Ectodermal cell (in vitro differentiated cells): ENCODE measurements around the gene GAS6.
"Not testable (repeated sequence)": the region's sequence is repeated elsewhere in the genome, so short reads cannot be mapped to it uniquely, and the experiment has no call there.

Source experiments
- H3K27ac ChIP-seq: 2 replicates; pipeline ENCODE4 v1.7.0; 2013; ENCODE audit warnings: mild to moderate bottlenecking, low read depth, low read length; ENCODE audit not compliant: insufficient read depth, poor library complexity, severe bottlenecking
- H3K27me3 ChIP-seq: 2 replicates; pipeline ENCODE4 v1.7.0; 2013; ENCODE audit warnings: mild to moderate bottlenecking, low read length; ENCODE audit not compliant: insufficient read depth, control insufficient read depth, poor library complexity, severe bottlenecking
- H3K36me3 ChIP-seq: one replicate; pipeline ENCODE4 v1.7.0; 2013; ENCODE audit warnings: low read length; ENCODE audit not compliant: control insufficient read depth, insufficient read depth
- H3K4me1 ChIP-seq: one replicate; pipeline ENCODE4 v1.7.0; 2013; ENCODE audit warnings: low read length; ENCODE audit not compliant: control insufficient read depth, insufficient read depth
- H3K4me3 ChIP-seq: 2 replicates; pipeline ENCODE4 v1.7.0; 2013; ENCODE audit warnings: low read depth, low read length, control low read depth; ENCODE audit not compliant: insufficient read depth
- H3K9me3 ChIP-seq: 2 replicates; pipeline ENCODE4 v1.7.0; 2013; ENCODE audit warnings: mild to moderate bottlenecking, low read length, moderate library complexity; ENCODE audit not compliant: control insufficient read depth
- WGBS, 2 experiments: methylation state at CpG; one replicate each; pipeline ENCODE4 v1.1.7; 2013; ENCODE audit warnings: missing lambda C conversion rate in 2 of 2; 5-methylcytosine and 5-hydroxymethylcytosine counted together

The GAS6 gene

GRCh38 chr13:113789931-113790330 lies 73.9 kb downstream of the GAS6 start:
- not testable (repeated sequence) for H3K36me3 ChIP-seq, H3K4me1 ChIP-seq, H3K27me3 ChIP-seq, H3K9me3 ChIP-seq, H3K27ac ChIP-seq, H3K4me3 ChIP-seq
- WGBS, 2 experiments, result 86 to 90% methylated on average over 13 of the region's 13 CpGs

GRCh38 chr13:113789167-113789566 lies 74.7 kb downstream of the GAS6 start:
- H3K4me1 ChIP-seq, result no peaks in the 10 kb centered on the region
- H3K27ac ChIP-seq, result no peak overlapping the region
- H3K36me3 ChIP-seq, result no peaks in the 10 kb centered on the region
- no peaks in the 10 kb centered on the region for H3K27me3 ChIP-seq
- H3K4me3 ChIP-seq, result no peak overlapping the region
- no peaks in the 10 kb centered on the region for H3K9me3 ChIP-seq
- 92 to 94% methylated on average over 6 of the region's 6 CpGs for WGBS, 2 experiments

GRCh38 chr13:113788413-113789135 lies 75.3 kb downstream of the GAS6 start:
- no peaks in the 10 kb centered on the region for H3K27me3 ChIP-seq
- H3K36me3 ChIP-seq, result no peaks in the 10 kb centered on the region
- no peak overlapping the region for H3K27ac ChIP-seq
- no peak overlapping the region for H3K4me3 ChIP-seq
- no peaks in the 10 kb centered on the region for H3K4me1 ChIP-seq
- no peaks in the 10 kb centered on the region for H3K9me3 ChIP-seq
- 93% methylated on average over 31 of the region's 31 CpGs for WGBS, 2 experiments

- Histone ChIP-seq H3K27ac (no peak overlapping the region), H3K9me3 (no peaks in the 10 kb centered on the region), H3K27me3 (no peaks in the 10 kb centered on the region), H3K4me3 (no peak overlapping the region), H3K36me3 (no peaks in the 10 kb centered on the region), H3K4me1 (no peaks in the 10 kb centered on the region)
- 77 to 88% methylated on average over 9 of the region's 12 CpGs for WGBS, 2 experiments
Observed at GRCh38 chr13:113787694-113788093, 76.2 kb downstream of the GAS6 start.

DNA sequence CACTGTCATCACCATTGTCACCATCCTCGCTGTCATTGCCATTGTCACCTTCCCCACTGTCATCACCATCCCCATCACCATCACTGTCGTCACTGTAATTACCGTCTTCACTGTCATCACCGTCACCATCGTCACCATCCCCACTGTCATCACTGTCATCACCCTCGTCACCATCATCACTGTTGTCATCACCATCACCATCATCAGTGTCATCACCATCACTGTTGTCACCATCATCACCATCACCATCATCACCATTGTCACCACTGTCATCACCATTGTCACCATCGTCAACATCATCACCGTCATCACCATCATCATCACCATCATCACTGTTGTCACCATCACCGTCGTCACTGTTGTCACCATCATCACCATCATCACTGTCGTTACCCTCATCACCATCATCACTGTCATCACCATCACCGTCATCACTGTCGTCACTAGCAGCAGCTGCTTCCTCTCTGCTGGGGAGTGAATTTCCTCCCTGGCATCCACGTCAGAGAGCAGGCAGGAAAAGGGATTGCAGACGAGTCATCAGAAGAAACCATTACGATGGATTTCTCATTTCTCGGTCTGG lies 77.5 kb downstream of the GAS6 start:
- no peak overlapping the region for H3K4me3 ChIP-seq
- H3K4me1 ChIP-seq, result no peaks in the 10 kb centered on the region
- no peaks in the 10 kb centered on the region for H3K36me3 ChIP-seq
- no peaks in the 10 kb centered on the region for H3K27me3 ChIP-seq
- 88 to 90% methylated on average over 17 of the region's 17 CpGs for WGBS, 2 experiments
- no peaks in the 10 kb centered on the region for H3K9me3 ChIP-seq
- H3K27ac ChIP-seq, result no peak overlapping the region

GRCh38 chr13:113785051-113786010 lies 78.5 kb downstream of the GAS6 start:
- H3K36me3 ChIP-seq, result no peaks in the 10 kb centered on the region
- no peaks in the 10 kb centered on the region for H3K9me3 ChIP-seq
- no peaks in the 10 kb centered on the region for H3K27me3 ChIP-seq
- H3K27ac ChIP-seq, result no peak overlapping the region
- H3K4me1 ChIP-seq, result no peaks in the 10 kb centered on the region
- H3K4me3 ChIP-seq, result no peak overlapping the region
- WGBS, 2 experiments, result 91 to 93% methylated on average over 19 of the region's 19 CpGs

- Histone ChIP-seq H3K4me1 (no peaks in the 10 kb centered on the region), H3K27me3 (no peaks in the 10 kb centered on the region), H3K27ac (no peak overlapping the region), H3K9me3 (no peaks in the 10 kb centered on the region), H3K4me3 (no peak overlapping the region), H3K36me3 (no peaks in the 10 kb centered on the region)
- WGBS, 2 experiments, result 77 to 89% methylated on average over 5 of the region's 5 CpGs
Observed at GRCh38 chr13:113784645-113785024, 79.2 kb downstream of the GAS6 start.

DNA sequence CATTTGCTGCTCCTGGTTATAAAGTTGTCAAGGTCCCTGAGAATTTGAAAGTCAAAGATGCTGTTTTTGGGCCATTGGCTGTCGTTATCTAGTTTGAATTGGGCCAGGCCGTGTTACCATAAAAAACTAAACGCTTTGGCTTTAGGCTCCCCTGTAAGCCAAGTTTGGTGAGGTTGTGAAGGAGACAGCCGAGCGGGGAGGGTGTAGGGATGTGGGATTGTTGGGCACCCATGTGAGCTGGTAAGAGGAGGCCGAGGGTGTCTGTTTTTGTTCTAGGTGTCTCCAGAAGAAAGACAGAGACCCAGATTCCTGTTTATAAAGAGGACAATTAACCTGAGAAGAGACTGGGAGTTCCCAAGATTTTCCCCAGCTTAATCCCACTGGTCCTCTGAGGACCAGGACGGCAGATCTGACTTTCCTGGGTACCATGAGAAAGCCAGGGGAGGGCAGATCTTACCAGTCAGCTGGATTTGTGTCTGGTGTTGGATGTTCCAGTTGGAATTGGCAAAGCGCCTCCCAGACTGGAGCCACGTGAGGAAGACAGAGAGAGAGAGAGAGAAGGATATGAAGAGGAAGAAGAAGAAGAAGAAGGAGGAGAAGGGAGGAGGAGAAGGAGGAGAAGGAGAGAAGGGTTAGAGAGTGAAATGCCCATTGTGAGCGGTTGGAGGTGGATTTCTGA lies 79.8 kb downstream of the GAS6 start:
- no peaks in the 10 kb centered on the region for H3K36me3 ChIP-seq
- no peaks in the 10 kb centered on the region for H3K4me1 ChIP-seq
- no peaks in the 10 kb centered on the region for H3K9me3 ChIP-seq
- no peak overlapping the region for H3K4me3 ChIP-seq
- no peak overlapping the region for H3K27ac ChIP-seq
- WGBS, 2 experiments, result 81% methylated on average over 10 of the region's 10 CpGs
- H3K27me3 ChIP-seq, result no peaks in the 10 kb centered on the region

DNA sequence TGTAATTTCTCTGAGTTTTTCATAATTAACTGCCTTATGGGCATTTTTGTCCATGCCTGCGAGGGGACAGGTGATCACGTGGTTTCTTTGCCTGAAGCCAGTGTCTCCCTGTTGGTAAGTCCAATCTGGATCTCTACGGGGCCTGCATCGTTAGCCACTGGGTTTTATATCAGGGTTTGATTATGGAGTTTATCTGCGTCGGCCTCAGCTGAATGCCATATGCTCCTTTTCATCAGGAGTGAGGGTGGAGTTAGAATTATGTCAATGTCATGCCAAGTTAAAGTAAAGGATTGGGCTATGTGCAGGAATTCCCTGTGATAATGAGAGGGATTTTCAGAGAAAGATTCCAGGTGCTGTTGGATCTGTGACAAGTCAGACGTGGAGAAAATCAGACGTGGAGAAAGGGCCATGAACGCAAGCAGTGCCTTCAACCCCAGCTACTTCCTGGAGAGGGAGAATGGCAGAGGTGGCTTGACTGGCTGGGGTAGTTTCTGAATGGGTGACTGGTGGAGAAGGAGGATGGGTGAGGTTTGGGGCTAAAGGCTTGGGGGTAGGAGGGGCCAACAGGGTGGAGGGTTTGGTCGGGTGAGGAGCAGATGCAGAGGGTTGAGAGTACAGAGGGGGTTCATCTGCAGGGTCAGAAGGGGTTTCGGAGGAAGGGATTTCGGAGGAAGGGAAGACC lies 80.5 kb downstream of the GAS6 start:
- Histone ChIP-seq H3K27me3 (no peaks in the 10 kb centered on the region), H3K9me3 (no peaks in the 10 kb centered on the region), H3K4me1 (no peaks in the 10 kb centered on the region), H3K27ac (no peak overlapping the region), H3K4me3 (no peak overlapping the region), H3K36me3 (no peaks in the 10 kb centered on the region)
- 91% methylated on average over 12 of the region's 12 CpGs for WGBS, 2 experiments
